NCI-H2081 (cell line): ENCODE measurements around the gene RSKR.
"Not testable (repeated sequence)": the region's sequence is repeated elsewhere in the genome, so short reads cannot be mapped to it uniquely, and the experiment has no call there.

Source experiments
- DNase-seq, 2 experiments: peaks; one replicate each; lab custom pipeline; 2025; lab: John Stamatoyannopoulos, UW

RSKR gene

GRCh38 chr17:28577466-28577824 is 36.5 kb downstream of the RSKR start:
- no peak for DNase-seq

DNA sequence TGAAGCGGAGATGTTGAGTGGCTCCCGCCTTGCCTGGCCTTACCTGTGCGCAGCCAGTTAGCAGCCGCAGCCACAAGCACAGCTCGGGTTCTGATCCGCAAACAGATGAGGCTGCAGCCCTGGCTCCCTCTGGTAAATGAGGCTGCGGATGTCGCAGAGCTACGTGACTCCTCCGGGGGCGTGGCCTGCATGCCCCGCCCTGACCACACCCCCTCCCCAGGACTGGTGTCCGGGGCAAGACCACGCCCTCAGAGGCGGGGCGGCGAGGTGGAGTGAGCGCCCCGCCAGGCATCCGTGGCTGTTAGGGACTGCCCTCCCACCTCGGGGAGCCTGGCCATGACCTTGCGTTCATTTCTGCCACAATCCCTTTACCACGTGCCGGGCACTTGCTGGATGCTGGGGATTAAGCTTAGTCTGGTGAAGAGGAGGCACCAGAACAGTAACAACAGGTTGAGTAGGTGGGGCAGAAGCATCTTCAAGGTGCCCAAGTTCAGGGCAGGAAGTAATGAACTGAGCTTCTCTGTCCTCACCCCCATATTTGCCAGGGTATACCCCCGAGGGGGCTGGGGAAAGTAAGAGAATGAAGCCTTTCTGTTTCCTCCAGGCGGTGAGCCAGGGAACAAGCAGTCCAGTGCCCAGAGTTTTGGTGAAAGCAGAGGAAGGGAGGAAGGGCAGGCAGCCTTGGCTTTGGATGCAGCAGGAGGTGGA is 37.1 kb downstream of the RSKR start, which contains the start of gene ALDOC:
Gene ALDOC, minus strand, starts transcription at position 138 of the 708 bp plus-strand sequence. CDS start 1,363 bp downstream, outside the sequence.
- DNase-seq: peak; percentile 93

- not testable (repeated sequence) for DNase-seq
Observed at GRCh38 chr17:28576016-28576415, 38.0 kb downstream of the RSKR start.

- DNase-seq: no peak
Observed at GRCh38 chr17:28575126-28575795, 38.7 kb downstream of the RSKR start.

DNA sequence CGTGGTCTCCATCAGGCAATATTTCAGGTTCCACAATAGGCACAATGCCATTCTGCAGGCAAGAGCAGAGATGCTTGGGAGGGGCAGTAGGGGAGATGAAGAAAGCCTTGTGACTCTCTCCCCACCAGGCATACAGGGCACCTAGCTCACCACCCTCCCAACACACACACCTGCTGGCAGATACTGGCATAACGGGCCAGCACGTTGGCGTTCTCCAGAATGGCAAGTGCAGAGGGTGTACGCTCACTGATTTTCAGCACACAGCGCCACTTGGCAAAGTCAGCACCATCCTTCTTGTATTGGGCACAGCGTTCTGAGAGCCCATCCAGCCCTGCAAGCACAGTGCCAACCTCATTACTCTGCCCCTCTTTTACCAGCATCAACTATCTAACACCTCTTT is 39.5 kb downstream of the RSKR start:
- no peak for DNase-seq

- no peak for DNase-seq
Observed at GRCh38 chr17:28573966-28574480, 40.0 kb downstream of the RSKR start.

GRCh38 chr17:28573521-28573920 is 40.5 kb downstream of the RSKR start:
- DNase-seq: no peak

- no peak for DNase-seq
Observed at GRCh38 chr17:28573040-28573380, 41.0 kb downstream of the RSKR start.

DNA sequence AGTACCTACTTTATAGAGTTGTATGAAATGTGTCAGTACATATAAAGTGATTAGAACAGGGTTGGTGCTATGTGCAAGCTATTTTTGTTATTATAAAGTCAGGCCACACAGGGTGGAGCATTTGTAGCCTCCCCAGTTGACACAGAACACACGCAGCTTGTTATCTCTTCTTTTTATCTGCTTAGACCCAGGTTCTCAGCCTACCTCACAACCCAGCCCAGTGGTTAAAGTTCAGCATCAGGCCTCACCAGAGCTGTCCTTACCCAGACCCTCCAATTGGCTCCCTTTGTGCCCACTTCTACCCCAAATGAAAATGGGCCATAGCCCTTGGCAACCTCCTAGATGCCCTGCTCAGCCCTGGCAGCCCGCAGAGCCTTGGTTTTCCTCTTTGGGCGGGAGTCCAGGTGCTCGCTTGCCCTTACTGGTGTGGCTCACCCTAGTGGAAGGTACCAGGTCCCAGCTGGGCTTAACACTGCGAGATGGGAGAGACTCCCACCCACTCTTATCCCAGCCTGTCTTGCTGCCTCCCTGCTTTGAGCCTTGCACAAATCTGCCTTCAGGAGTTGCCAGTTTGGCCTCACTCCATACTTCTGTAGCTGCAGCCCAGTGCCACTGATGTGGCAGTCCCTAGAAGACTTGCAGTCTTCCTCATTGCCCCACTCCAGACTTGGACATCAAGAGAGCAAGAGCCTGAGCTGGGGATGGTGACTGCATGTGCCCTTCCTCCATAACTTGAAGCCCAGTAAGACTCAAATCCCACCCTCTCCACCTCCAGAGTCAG is 41.5 kb downstream of the RSKR start:
- no peak for DNase-seq

GRCh38 chr17:28571361-28572122 is 42.4 kb downstream of the RSKR start, which contains the start of gene PIGS:
TSS of gene PIGS (minus strand) at chr17:28571524. CDS start at chr17:28571496, 28 bp downstream.
- peak; percentile 87 to 93 for DNase-seq

DNA sequence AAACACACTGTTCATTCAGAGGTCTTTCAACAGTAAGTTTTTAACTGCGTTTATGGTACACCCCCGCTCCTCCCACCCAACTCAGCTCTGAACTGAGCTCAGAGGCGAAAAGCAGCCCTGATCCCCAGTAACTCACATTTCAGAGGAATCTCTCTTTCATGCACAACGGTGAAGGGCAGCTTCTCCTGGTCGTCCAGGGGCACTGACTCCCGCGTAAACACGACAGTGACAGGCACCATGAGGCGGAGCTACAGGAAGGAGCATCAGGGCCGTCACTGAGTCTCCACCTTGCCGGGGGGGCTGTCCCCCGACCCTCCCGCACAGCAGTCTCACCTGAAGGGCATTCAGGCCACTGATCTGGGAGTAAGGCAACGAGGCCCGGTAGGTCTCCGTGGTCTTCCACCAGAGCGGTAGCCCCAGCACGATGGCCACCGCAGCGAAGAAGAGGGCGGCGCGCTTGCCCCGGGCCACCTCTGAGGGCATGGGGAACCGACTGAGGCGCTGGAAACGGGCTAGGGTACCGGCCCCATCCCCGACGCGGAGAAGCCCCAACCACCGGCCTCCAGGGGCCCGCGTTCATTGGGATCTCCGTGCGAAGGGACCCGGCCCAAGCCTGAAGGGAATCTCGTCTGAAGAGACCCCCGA is 43.1 kb downstream of the RSKR start:
- DNase-seq: peak; percentile 12 to 63

GRCh38 chr17:28569446-28569845 is 44.5 kb downstream of the RSKR start:
- no peak for DNase-seq

- no peak for DNase-seq
Observed at GRCh38 chr17:28567604-28568003, 46.4 kb downstream of the RSKR start.

- DNase-seq: no peak
Observed at GRCh38 chr17:28563475-28563874, 50.5 kb downstream of the RSKR start.
